Neural progenitor cell (in vitro differentiated cells): ENCODE results near the gene CD81. TPM values are rescaled to one million over a fixed set of nuclear protein-coding genes. Genes with fewer than 3 reads are reported as not detected.
"Not testable (repeated sequence)": the region's sequence is repeated elsewhere in the genome, so short reads cannot be mapped to it uniquely, and the experiment has no call there.

ENCODE experiments used
- DNase-seq: peaks from one replicate; pipeline ENCODE4 v3.0.0-alpha.2; 2016; ENCODE audit warnings: low spot score
- H2AFZ ChIP-seq: fragments of 200-600 bp; sonication (generic); replicated peaks from 2 replicates; pipeline ENCODE4 v1.6.1; 2016; ENCODE audit warnings: antibody characterized with exemption
- H3F3A ChIP-seq: fragments of 200-600 bp; sonication (generic); 2 replicates; pipeline ENCODE4 v1.6.1; 2016; ENCODE audit warnings: antibody characterized with exemption, low read depth
- H3K27ac ChIP-seq: fragments of 200-600 bp; sonication (generic); 2 replicates; pipeline ENCODE4 v1.5.1; 2016; ENCODE audit warnings: mild to moderate bottlenecking
- H3K27me3 ChIP-seq: fragments of 200-600 bp; sonication (generic); 2 replicates; pipeline ENCODE4 v1.6.1; 2016; ENCODE audit warnings: mild to moderate bottlenecking, moderate library complexity
- H3K36me3 ChIP-seq: fragments of 200-600 bp; sonication (generic); 2 replicates; pipeline ENCODE4 v1.5.1; 2016
- H3K4me1 ChIP-seq: fragments of 200-600 bp; sonication (generic); 2 replicates; pipeline ENCODE4 v1.6.1; 2016; ENCODE audit warnings: mixed run types
- H3K4me2 ChIP-seq: fragments of 200-600 bp; sonication (generic); 2 replicates; pipeline ENCODE4 v1.6.1; 2016
- H3K4me3 ChIP-seq: fragments of 200-600 bp; sonication (generic); 2 replicates; pipeline ENCODE4 v1.5.1; 2016
- H3K79me2 ChIP-seq: fragments of 200-600 bp; sonication (generic); 2 replicates; pipeline ENCODE4 v1.6.1; 2016; ENCODE audit warnings: low read depth
- H3K9ac ChIP-seq: fragments of 200-600 bp; sonication (generic); 2 replicates; pipeline ENCODE4 v1.6.1; 2016
- H3K9me3 ChIP-seq: fragments of 200-600 bp; sonication (generic); 2 replicates; pipeline ENCODE4 v1.5.1; 2016; ENCODE audit warnings: low read depth
- H4K20me1 ChIP-seq: fragments of 200-600 bp; sonication (generic); 2 replicates; pipeline ENCODE4 v1.6.1; 2016; ENCODE audit warnings: low read depth
- H3K27ac Mint-ChIP-seq: 3 replicates; pipeline ENCODE4 v1.8.0; 2021; ENCODE audit warnings: mixed read lengths
- H3K27me3 Mint-ChIP-seq: 2 replicates; pipeline ENCODE4 v1.8.0; 2022; ENCODE audit warnings: low read depth, mild to moderate bottlenecking, inconsistent platforms, moderate library complexity, mixed read lengths; ENCODE audit not compliant: insufficient read depth
- H3K36me3 Mint-ChIP-seq: 3 replicates; pipeline ENCODE4 v1.8.0; 2021; ENCODE audit warnings: mixed read lengths
- H3K4me1 Mint-ChIP-seq: 3 replicates; pipeline ENCODE4 v1.8.0; 2021; ENCODE audit warnings: mixed read lengths
- H3K4me3 Mint-ChIP-seq: 3 replicates; pipeline ENCODE4 v1.8.0; 2021; ENCODE audit warnings: mild to moderate bottlenecking, moderate library complexity, mixed read lengths
- H3K9me3 Mint-ChIP-seq: 3 replicates; pipeline ENCODE4 v1.8.0; 2020; ENCODE audit warnings: mixed read lengths
- EZH2 ChIP-seq: fragments of 200-600 bp; sonication (generic); IDR thresholded peaks from 2 replicates; pipeline ENCODE4 v1.6.1; 2017; ENCODE audit warnings: antibody characterized with exemption, mild to moderate bottlenecking, moderate library complexity
- EZH2phosphoT487 ChIP-seq: fragments of 200-600 bp; sonication (generic); IDR thresholded peaks from 2 replicates; pipeline ENCODE4 v1.6.1; 2017; ENCODE audit warnings: antibody characterized with exemption
- total RNA-seq: library from RNA; depleted of rRNA; stranded (reverse); fragments of >200 nt; gene quantifications from 2 replicates; pipeline ENCODE4 v1.2.3, GENCODE V29; 2015; ENCODE audit warnings: low replicate concordance
- TF ChIP-seq, protein P1 (sequence below): fragments of 200-600 bp; sonication (generic); IDR thresholded peaks from 2 replicates; pipeline ENCODE4 v1.5.1; 2017; ENCODE audit warnings: antibody characterized with exemption, mild to moderate bottlenecking

CD81 gene
- total RNA-seq, 1 donor from 2014 or later, result 87.6 TPM

DNA sequence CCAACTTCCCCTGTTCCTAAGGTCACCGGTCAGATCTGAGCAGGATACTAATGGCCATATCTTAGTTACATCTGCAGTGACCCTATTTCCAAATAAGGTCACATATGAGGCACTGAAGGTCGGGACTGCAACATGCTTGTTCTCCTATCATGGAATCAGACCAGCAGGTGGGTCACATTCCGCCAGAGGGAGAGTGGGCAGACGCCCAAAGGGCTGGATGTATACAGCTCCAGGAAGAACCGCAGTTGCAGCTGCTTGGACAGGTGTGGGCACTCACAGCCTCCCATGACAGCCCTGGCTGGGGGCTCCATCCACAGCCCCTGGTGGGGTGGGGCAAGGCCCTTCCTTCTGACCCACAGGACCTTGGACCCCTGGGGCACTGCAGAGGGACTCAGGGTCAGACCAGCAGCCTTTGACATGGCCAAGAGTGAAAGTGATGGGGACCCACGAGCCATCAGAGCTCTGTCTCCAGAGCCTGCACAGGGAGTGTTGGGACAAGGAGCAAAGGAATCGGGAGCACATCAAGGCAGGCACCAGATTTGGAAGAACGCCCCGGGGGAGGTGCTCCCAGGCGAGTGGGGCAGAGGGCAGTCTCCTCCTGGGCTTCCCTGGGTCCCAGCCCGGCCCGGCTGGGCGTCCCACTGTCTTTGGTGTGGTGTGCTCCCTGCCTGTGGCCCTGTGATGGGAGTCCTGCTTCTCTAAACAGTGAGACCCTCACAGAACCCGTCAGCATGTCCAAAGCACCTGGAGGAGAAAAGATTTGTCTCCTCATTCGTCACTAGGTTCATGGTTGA is 13.3 kb upstream of the CD81 start:
- Mint-ChIP-seq H3K4me3 (no peak overlapping the region), H3K36me3 (no peaks in the 10 kb centered on the region), H3K27ac (no peak overlapping the region), H3K9me3 (no peaks in the 10 kb centered on the region), H3K27me3 (peaks cover 4% of the 10 kb centered on the region), H3K4me1 (peaks cover 2% of the 10 kb centered on the region)
- H3K4me2 ChIP-seq, result no peak overlapping the region
- no peaks in the 10 kb centered on the region for H3K36me3 ChIP-seq
- H3K4me3 ChIP-seq, result no peak overlapping the region
- no peaks in the 10 kb centered on the region for H3K9me3 ChIP-seq
- no peaks in the 10 kb centered on the region for H3K27me3 ChIP-seq
- no peak overlapping the region for H3K27ac ChIP-seq
- no peak overlapping the region for H2AFZ ChIP-seq
- H3K9ac ChIP-seq, result no peak overlapping the region
- no peaks in the 10 kb centered on the region for H3K79me2 ChIP-seq
- no peaks in the 10 kb centered on the region for H3F3A ChIP-seq
- H4K20me1 ChIP-seq, result no peaks in the 10 kb centered on the region
- TF ChIP-seq, protein P1, sequence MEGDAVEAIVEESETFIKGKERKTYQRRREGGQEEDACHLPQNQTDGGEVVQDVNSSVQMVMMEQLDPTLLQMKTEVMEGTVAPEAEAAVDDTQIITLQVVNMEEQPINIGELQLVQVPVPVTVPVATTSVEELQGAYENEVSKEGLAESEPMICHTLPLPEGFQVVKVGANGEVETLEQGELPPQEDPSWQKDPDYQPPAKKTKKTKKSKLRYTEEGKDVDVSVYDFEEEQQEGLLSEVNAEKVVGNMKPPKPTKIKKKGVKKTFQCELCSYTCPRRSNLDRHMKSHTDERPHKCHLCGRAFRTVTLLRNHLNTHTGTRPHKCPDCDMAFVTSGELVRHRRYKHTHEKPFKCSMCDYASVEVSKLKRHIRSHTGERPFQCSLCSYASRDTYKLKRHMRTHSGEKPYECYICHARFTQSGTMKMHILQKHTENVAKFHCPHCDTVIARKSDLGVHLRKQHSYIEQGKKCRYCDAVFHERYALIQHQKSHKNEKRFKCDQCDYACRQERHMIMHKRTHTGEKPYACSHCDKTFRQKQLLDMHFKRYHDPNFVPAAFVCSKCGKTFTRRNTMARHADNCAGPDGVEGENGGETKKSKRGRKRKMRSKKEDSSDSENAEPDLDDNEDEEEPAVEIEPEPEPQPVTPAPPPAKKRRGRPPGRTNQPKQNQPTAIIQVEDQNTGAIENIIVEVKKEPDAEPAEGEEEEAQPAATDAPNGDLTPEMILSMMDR, result no peak
- no peak for TF ChIP-seq EZH2
- TF ChIP-seq EZH2phosphoT487, result no peak
- no peak for DNase-seq
- H3K4me1 ChIP-seq, result no peaks in the 10 kb centered on the region

DNA sequence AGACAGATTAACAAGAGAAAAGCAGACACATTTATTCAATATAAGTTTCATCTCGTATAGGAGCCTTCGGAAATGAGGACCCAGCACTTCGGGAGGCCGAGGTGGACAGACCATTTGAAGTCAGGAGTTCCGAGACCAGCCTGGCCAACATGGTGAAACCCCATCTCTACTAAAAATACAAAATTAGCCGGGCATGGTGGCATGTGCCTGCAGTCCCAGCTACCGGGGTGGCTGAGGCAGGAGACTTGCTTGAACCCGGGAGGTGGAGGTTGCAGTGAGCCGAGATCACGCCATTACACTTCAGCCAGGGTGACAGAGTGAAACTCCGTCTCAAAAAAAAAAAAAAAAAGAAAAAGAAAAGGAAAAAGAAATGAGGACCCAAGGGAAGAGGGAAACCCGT is 12.7 kb upstream of the CD81 start:
- not testable (repeated sequence) for H3K4me2 ChIP-seq, H3K9me3 ChIP-seq, H3K9ac ChIP-seq, H3K27ac ChIP-seq, DNase-seq, H3F3A ChIP-seq, H3K36me3 ChIP-seq, H2AFZ ChIP-seq, H3K79me2 ChIP-seq, H3K36me3 Mint-ChIP-seq, H3K27ac Mint-ChIP-seq, H3K27me3 ChIP-seq, H4K20me1 ChIP-seq, H3K4me3 ChIP-seq, H3K4me3 Mint-ChIP-seq, H3K9me3 Mint-ChIP-seq, H3K27me3 Mint-ChIP-seq, H3K4me1 Mint-ChIP-seq, H3K4me1 ChIP-seq

DNA sequence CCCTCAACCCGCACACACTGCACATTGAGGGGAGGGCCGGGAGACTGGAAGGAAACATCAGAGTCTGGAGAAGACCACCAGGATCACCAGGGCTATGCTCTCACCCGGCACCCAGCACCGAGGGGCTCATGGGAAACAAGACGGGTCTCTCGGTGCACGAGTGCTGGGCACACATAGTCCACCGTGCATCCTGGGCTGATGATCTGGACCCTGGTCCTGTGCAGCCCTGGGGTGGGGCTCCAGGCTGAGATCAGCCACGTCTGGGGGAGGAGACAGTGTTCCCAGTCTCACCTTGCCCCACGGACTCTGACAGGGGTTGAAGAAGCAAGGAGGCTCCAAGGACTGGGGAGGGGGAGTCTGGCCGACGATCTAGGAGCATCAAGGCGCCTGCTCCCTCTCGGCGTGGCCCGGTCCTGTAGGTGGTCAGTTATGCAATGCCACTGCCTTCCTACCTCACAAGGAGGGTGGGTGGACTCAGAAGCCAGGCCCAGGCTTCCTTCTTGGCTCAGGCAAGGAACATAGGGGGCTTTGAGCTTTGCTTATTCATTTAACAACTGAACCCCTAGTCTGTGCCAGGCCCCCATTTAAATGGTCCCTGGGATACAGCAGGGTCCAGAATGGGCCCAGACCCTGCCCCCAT is 11.4 kb upstream of the CD81 start:
- no peak overlapping the region for H3K4me2 ChIP-seq
- no peaks in the 10 kb centered on the region for H3K27me3 ChIP-seq
- no peak overlapping the region for H3K9ac ChIP-seq
- no peak overlapping the region for H2AFZ ChIP-seq
- no peak overlapping the region for H3K4me3 ChIP-seq
- H3F3A ChIP-seq, result no peaks in the 10 kb centered on the region
- H3K36me3 ChIP-seq, result no peaks in the 10 kb centered on the region
- no peak for DNase-seq
- no peak overlapping the region for H3K27ac ChIP-seq
- H3K9me3 ChIP-seq, result no peaks in the 10 kb centered on the region
- H3K4me1 Mint-ChIP-seq, result peaks cover 2% of the 10 kb centered on the region
- no peaks in the 10 kb centered on the region for H3K9me3 Mint-ChIP-seq
- H3K27me3 Mint-ChIP-seq, result peaks cover 6% of the 10 kb centered on the region
- TF ChIP-seq, protein P1, result no peak
- TF ChIP-seq EZH2phosphoT487 (no peak), EZH2 (no peak)
- H3K4me3 Mint-ChIP-seq, result no peak overlapping the region
- H4K20me1 ChIP-seq, result no peaks in the 10 kb centered on the region
- no peaks in the 10 kb centered on the region for H3K36me3 Mint-ChIP-seq
- H3K27ac Mint-ChIP-seq, result no peak overlapping the region
- no peaks in the 10 kb centered on the region for H3K4me1 ChIP-seq
- no peaks in the 10 kb centered on the region for H3K79me2 ChIP-seq

DNA sequence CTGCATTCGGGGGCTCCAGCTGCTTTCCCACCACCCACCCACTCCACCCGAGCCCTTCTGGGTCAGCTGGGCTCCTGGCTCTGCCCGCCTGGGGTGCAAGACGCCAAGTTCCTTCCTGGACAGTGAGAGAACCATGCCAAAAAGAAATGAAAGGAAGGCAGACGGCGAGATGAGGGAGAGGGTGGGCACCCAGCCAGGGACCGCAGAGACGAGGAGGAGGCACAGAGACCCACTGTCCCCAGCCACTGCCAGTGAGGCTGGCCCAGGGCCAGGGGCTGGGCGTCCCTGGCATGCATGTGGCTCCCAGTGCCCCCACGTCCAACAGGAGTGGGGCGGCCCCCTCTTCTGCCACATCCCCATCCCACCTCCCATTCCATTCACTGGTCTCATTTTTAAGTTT is 10.8 kb upstream of the CD81 start:
- Histone ChIP-seq H3K4me1 (no peaks in the 10 kb centered on the region), H3K79me2 (no peaks in the 10 kb centered on the region), H3K4me3 (no peak overlapping the region), H3F3A (no peaks in the 10 kb centered on the region), H3K27me3 (no peaks in the 10 kb centered on the region), H3K36me3 (no peaks in the 10 kb centered on the region), H3K9ac (no peak overlapping the region), H2AFZ (no peak overlapping the region), H3K9me3 (no peaks in the 10 kb centered on the region), H4K20me1 (no peaks in the 10 kb centered on the region), H3K4me2 (no peak overlapping the region), H3K27ac (no peak overlapping the region)
- DNase-seq, result no peak
- Mint-ChIP-seq H3K27ac (no peak overlapping the region), H3K4me3 (no peak overlapping the region), H3K27me3 (peaks cover 6% of the 10 kb centered on the region), H3K36me3 (no peaks in the 10 kb centered on the region), H3K4me1 (peaks cover 2% of the 10 kb centered on the region), H3K9me3 (no peaks in the 10 kb centered on the region)
- TF ChIP-seq EZH2phosphoT487 (no peak), EZH2 (no peak)
- TF ChIP-seq, protein P1, result no peak
